WERI-Rb-1 (cell line): ENCODE data around the gene SH3D19.

Experiments
- DNase-seq: peaks from one replicate; pipeline ENCODE4 v3.0.0-alpha.2; 2020
- H3K27ac ChIP-seq: fragments of 250-450 bp; sonication (Bioruptor Pico); 2 replicates; pipeline ENCODE4 v1.5.1; 2020; ENCODE audit warnings: mild to moderate bottlenecking, moderate library complexity
- H3K27me3 ChIP-seq: fragments of 250-450 bp; sonication (Bioruptor Pico); 2 replicates; pipeline ENCODE4 v1.5.1; 2021; ENCODE audit warnings: mild to moderate bottlenecking, low read depth, moderate library complexity; ENCODE audit not compliant: insufficient read depth, severe bottlenecking
- H3K36me3 ChIP-seq: fragments of 250-450 bp; sonication (Bioruptor Pico); 2 replicates; pipeline ENCODE4 v1.5.1; 2020; ENCODE audit warnings: mild to moderate bottlenecking, moderate library complexity
- H3K4me3 ChIP-seq: 2 replicates; pipeline ENCODE4 v1.5.1; 2011; ENCODE audit warnings: low read depth, mild to moderate bottlenecking, control low read depth, low read length
- H3K9me3 ChIP-seq: fragments of 250-450 bp; sonication (Bioruptor Pico); 2 replicates; pipeline ENCODE4 v1.5.1; 2021; ENCODE audit warnings: mild to moderate bottlenecking, moderate library complexity; ENCODE audit not compliant: severe bottlenecking
- CTCF ChIP-seq: IDR thresholded peaks from 2 replicates; pipeline ENCODE4 v1.5.1; 2011; ENCODE audit warnings: low read depth, mild to moderate bottlenecking, control low read depth, inconsistent platforms, low read length

Gene SH3D19

GRCh38 chr4:151133311-151133710 lies 192.1 kb downstream of the SH3D19 start:
- Histone ChIP-seq H3K4me3 (no peak overlapping the region), H3K9me3 (no peaks in the 10 kb centered on the region), H3K27ac (no peak overlapping the region), H3K27me3 (no peaks in the 10 kb centered on the region), H3K36me3 (peaks cover 37% of the 10 kb centered on the region)
- no peak for TF ChIP-seq CTCF
- no peak for DNase-seq

GRCh38 chr4:151129796-151130195 lies 195.6 kb downstream of the SH3D19 start:
- H3K9me3 ChIP-seq, result no peaks in the 10 kb centered on the region
- H3K27me3 ChIP-seq, result no peaks in the 10 kb centered on the region
- no peak for DNase-seq
- no peak overlapping the region for H3K4me3 ChIP-seq
- TF ChIP-seq CTCF, result no peak
- no peak overlapping the region for H3K27ac ChIP-seq
- H3K36me3 ChIP-seq, result peaks cover 54% of the 10 kb centered on the region

DNA sequence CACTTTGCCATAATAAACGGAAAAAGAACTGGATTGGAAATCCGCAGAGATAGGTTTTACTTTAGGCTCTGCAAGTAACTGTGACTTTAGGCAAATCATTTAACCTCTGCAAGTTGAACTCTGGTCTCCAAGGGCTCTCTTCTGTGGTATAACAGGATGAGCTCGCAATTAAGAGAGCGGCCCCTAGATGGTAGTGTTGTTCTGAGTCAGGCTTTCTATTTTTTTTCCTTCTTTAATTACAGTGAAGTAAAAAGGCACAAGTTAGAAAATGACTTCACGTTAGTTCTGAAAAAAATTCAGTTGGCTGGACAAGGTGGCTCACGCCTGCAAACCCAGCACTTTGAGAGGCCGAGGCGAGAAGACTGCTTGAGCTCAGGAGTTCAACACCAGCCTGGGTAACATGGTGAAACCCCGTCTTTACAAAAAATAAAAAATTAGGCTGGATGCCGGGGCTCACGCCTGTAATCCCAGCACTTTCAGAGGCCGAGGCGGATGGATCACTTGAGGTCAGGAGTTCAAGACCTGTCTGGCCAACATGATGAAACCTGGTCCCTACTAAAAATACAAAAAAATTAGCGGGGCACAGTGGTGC lies 207.9 kb downstream of the SH3D19 start:
- no peaks in the 10 kb centered on the region for H3K27me3 ChIP-seq
- peaks cover 45% of the 10 kb centered on the region for H3K36me3 ChIP-seq
- no peaks in the 10 kb centered on the region for H3K9me3 ChIP-seq
- peak; percentile 76 for TF ChIP-seq CTCF
- no peak overlapping the region for H3K4me3 ChIP-seq
- peak; percentile 69 for DNase-seq
- no peak overlapping the region; the same call in 1 of the 2 replicates for H3K27ac ChIP-seq

GRCh38 chr4:151114986-151115385 lies 210.4 kb downstream of the SH3D19 start:
- Histone ChIP-seq H3K4me3 (no peak overlapping the region), H3K36me3 (peaks cover 32% of the 10 kb centered on the region), H3K9me3 (no peaks in the 10 kb centered on the region), H3K27ac (no peak overlapping the region), H3K27me3 (no peaks in the 10 kb centered on the region)
- DNase-seq, result no peak
- TF ChIP-seq CTCF, result no peak

DNA sequence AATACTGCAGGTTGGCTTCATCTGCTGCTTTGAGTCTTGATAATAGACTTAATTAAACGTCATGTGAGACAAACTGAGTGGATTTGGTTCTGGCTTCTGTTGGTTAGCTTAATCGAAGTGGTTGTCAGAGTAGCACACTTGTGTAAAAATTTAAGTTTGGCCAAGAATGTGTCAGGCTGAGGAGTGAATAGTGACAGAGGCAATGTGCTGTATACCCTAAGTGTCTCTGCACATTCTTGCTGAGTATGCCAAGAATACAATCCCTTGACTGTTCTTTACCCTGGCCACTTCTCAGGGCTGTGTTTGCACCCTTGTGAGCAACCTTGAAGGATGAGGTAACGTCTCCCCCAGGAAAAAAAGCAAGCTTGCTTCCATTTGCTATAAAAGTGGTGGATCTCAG lies 211.1 kb downstream of the SH3D19 start:
- Histone ChIP-seq H3K27me3 (no peaks in the 10 kb centered on the region), H3K36me3 (peaks cover 33% of the 10 kb centered on the region), H3K9me3 (no peaks in the 10 kb centered on the region), H3K27ac (0 out of 2 replicates have a peak overlapping the region, but pooled peaks have one; percentile 12), H3K4me3 (no peak overlapping the region)
- no peak for TF ChIP-seq CTCF
- no peak for DNase-seq

GRCh38 chr4:151110236-151110635 lies 215.2 kb downstream of the SH3D19 start:
- no peaks in the 10 kb centered on the region for H3K27me3 ChIP-seq

More at GRCh38 chr4:151110236-151110635, 215.2 kb downstream of the SH3D19 start:
- Histone ChIP-seq H3K4me3 (no peak overlapping the region), H3K9me3 (no peaks in the 10 kb centered on the region), H3K36me3 (peaks cover 63% of the 10 kb centered on the region), H3K27ac (no peak overlapping the region)
- DNase-seq, result no peak
- no peak for TF ChIP-seq CTCF
